Measurements from ENCODE around the gene OPTC. TPM values are rescaled to one million over a fixed set of nuclear protein-coding genes. Genes with fewer than 3 reads are reported as not detected.

The OPTC gene
- total RNA-seq, 4 donors from 2014 or later, result not detected

GRCh38 chr1:203534012-203534411 is 40.1 kb downstream of the OPTC start:
- no peak for ATAC-seq (ENCODE audit: low FRiP score)
- no peak for DNase-seq (ENCODE audit: low spot score)
- TF ChIP-seq, protein P1, sequence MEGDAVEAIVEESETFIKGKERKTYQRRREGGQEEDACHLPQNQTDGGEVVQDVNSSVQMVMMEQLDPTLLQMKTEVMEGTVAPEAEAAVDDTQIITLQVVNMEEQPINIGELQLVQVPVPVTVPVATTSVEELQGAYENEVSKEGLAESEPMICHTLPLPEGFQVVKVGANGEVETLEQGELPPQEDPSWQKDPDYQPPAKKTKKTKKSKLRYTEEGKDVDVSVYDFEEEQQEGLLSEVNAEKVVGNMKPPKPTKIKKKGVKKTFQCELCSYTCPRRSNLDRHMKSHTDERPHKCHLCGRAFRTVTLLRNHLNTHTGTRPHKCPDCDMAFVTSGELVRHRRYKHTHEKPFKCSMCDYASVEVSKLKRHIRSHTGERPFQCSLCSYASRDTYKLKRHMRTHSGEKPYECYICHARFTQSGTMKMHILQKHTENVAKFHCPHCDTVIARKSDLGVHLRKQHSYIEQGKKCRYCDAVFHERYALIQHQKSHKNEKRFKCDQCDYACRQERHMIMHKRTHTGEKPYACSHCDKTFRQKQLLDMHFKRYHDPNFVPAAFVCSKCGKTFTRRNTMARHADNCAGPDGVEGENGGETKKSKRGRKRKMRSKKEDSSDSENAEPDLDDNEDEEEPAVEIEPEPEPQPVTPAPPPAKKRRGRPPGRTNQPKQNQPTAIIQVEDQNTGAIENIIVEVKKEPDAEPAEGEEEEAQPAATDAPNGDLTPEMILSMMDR (IDR thresholded peaks at IDR 0.05), result no peak

DNA sequence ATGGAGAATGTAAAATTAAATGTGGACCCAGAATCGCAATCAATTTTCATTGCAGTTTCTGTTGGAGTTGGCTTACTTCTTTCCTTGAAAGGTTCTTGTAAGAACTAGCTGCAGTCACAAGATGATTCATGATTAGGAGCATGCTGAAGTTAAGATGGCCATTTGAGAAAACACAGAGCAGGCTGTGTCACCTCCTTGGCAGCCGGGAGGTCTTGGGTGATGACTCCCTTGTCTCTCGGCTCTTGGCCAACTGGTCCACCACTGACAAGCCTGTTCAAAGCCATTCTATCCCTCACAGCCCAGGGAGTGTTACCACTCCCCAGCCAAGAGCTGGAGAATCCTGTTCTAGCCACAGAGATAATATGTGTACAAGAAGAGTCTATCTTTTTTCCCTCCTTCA is 40.6 kb downstream of the OPTC start:
- DNase-seq (ENCODE audit: low spot score), result peak; percentile 71
- TF ChIP-seq, protein P1 (IDR thresholded peaks at IDR 0.05), result no peak
- peak; percentile 55 for ATAC-seq (ENCODE audit: low FRiP score)

DNA sequence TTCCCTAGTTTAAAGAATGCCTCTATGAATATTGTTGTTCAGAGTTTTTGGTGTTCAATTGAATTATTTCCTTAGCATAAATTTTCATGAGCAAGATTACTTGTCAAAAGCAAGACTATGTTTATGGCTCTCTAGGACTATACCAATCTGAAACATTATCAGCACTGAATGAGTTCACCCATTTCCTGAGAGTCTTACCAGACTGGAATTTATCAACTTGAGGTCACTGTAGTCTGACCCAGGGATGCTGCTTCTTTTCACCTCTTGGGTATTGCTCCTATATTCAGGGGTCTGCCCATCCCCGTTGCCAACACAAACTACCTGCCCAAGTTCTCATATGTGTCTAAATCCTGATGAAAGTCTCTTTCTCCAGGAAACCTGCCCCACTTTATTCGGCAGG is 42.6 kb downstream of the OPTC start:
- ATAC-seq (ENCODE audit: low FRiP score) (peak; percentile 67), DNase-seq (ENCODE audit: low spot score) (no peak)
- TF ChIP-seq, protein P1 (IDR thresholded peaks at IDR 0.05), result no peak

GRCh38 chr1:203536980-203537455 is 43.1 kb downstream of the OPTC start:
- peak; percentile 66 for DNase-seq (ENCODE audit: low spot score)

DNA sequence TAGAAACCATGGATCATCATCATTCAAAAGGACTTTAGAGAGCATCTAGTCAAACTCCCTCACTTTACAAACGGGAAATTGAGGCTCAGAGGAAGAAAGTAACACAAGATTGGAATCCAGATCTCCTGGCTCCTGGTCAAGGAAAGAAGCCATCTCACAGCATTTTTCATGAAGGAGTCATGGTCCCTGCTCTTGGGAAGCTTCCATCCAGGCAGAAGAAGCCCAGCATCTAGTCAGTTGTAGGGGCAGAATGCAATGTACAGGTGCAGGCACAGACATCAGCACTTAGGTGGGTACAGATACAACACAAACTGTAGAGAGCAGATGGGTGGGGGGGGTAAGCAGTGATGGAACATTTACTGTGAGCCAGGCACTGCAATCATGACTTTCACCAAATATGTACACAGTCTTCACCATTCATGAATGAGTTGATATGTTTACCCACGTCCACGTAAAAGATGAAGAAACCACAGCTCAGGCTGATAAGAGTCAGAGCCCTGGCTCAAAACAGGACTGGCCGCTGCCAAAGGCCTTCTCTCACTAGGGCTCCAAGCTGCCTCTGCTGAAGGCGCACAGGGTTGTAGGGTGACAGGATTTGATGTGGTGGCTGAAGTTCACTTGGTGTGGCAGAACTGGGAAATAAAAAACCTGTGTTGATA is 44.0 kb downstream of the OPTC start:
- DNase-seq (ENCODE audit: low spot score), result no peak
- TF ChIP-seq, protein P1 (IDR thresholded peaks at IDR 0.05), result no peak
- ATAC-seq (ENCODE audit: low FRiP score), result peak; percentile 41

More at GRCh38 chr1:203536980-203537455, 43.1 kb downstream of the OPTC start:
- TF ChIP-seq, protein P1 (IDR thresholded peaks at IDR 0.05), result no peak
- peak; percentile 77 for ATAC-seq (ENCODE audit: low FRiP score)

DNA sequence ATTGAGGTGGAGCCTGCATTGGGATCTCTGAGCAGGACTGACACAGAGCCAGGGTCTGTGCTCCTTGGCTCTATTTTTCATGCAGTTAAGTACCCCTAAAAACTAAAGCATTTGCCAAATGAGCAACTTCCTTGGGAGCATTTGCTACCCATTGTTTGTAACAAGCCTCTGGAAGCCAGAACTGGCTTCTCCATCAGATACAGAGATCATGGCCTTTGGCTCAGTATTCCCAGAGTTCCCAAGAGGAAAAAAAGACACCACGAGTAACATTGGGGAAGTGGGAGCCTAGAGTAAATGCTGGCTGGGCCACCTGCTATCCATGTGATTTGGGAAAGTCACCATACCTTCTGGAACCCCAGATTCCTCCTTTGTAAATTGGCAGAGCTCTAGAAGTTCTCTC is 44.8 kb downstream of the OPTC start:
- ATAC-seq (ENCODE audit: low FRiP score) (no peak), DNase-seq (ENCODE audit: low spot score) (no peak)
- TF ChIP-seq, protein P1 (IDR thresholded peaks at IDR 0.05), result no peak

All from omental fat pad (tissue), 4 donors.